ENCODE measurements around the gene HAVCR2.

HAVCR2 gene

GRCh38 chr5:157115502-157115901 lies 6.7 kb upstream of the HAVCR2 start:
- TF ChIP-seq CTCF (IDR thresholded peaks at IDR 0.05) = no peak
- DNase-seq (ENCODE audit: low spot score) = no peak
- H3K27ac ChIP-seq = no peak overlapping the region
- H3K4me3 ChIP-seq = no peak overlapping the region

GRCh38 chr5:157115012-157115411 lies 6.2 kb upstream of the HAVCR2 start:
- TF ChIP-seq CTCF (IDR thresholded peaks at IDR 0.05) = no peak
- no peak overlapping the region for H3K4me3 ChIP-seq
- DNase-seq (ENCODE audit: low spot score) = no peak
- no peak overlapping the region for H3K27ac ChIP-seq

GRCh38 chr5:157113002-157113401 lies 4.2 kb upstream of the HAVCR2 start:
- TF ChIP-seq CTCF (IDR thresholded peaks at IDR 0.05) = no peak
- no peak for DNase-seq (ENCODE audit: low spot score)
- no peak overlapping the region for H3K4me3 ChIP-seq
- no peak overlapping the region for H3K27ac ChIP-seq

GRCh38 chr5:157109744-157110143 lies 900 bp upstream of the HAVCR2 start:
- Histone ChIP-seq H3K4me3 (no peak overlapping the region), H3K27ac (no peak overlapping the region)
- DNase-seq (ENCODE audit: low spot score) = no peak
- TF ChIP-seq CTCF (IDR thresholded peaks at IDR 0.05) = no peak

- TF ChIP-seq CTCF (IDR thresholded peaks at IDR 0.05) = no peak
- H3K4me3 ChIP-seq = no peak overlapping the region
- DNase-seq (ENCODE audit: low spot score) = no peak
- peak overlapping the region in 1 of 2 donors; percentile 67 for H3K27ac ChIP-seq
Observed at GRCh38 chr5:157107508-157107907, 1.3 kb downstream of the HAVCR2 start.

- no peak for TF ChIP-seq CTCF (IDR thresholded peaks at IDR 0.05)
- Histone ChIP-seq H3K4me3 (peak overlapping the region; percentile 41), H3K27ac (peak overlapping the region in 1 of 2 donors; percentile 67)
- no peak for DNase-seq (ENCODE audit: low spot score)
Observed at GRCh38 chr5:157106630-157107461, 2.0 kb downstream of the HAVCR2 start.

GRCh38 chr5:157100140-157100679 lies 8.6 kb downstream of the HAVCR2 start:
- TF ChIP-seq CTCF (IDR thresholded peaks at IDR 0.05) = no peak
- no peak for DNase-seq (ENCODE audit: low spot score)
- H3K27ac ChIP-seq = peak overlapping the region in 1 of 2 donors; percentile 48
- H3K4me3 ChIP-seq = no peak overlapping the region
